Neural progenitor cell (in vitro differentiated cells): ENCODE data around the gene OR5H1. TPM values are rescaled to one million over a fixed set of nuclear protein-coding genes. Genes with fewer than 3 reads are reported as not detected.
"Not testable (repeated sequence)": the region's sequence is repeated elsewhere in the genome, so short reads cannot be mapped to it uniquely, and the experiment has no call there.

Experiments used
- DNase-seq: peaks from one replicate; pipeline ENCODE4 v3.0.0-alpha.2; 2016; ENCODE audit warnings: low spot score
- H2AFZ ChIP-seq: fragments of 200-600 bp; sonication (generic); replicated peaks from 2 replicates; pipeline ENCODE4 v1.6.1; 2016; ENCODE audit warnings: antibody characterized with exemption
- H3F3A ChIP-seq: fragments of 200-600 bp; sonication (generic); 2 replicates; pipeline ENCODE4 v1.6.1; 2016; ENCODE audit warnings: antibody characterized with exemption, low read depth
- H3K27ac ChIP-seq: fragments of 200-600 bp; sonication (generic); 2 replicates; pipeline ENCODE4 v1.5.1; 2016; ENCODE audit warnings: mild to moderate bottlenecking
- H3K27me3 ChIP-seq: fragments of 200-600 bp; sonication (generic); 2 replicates; pipeline ENCODE4 v1.6.1; 2016; ENCODE audit warnings: mild to moderate bottlenecking, moderate library complexity
- H3K36me3 ChIP-seq: fragments of 200-600 bp; sonication (generic); 2 replicates; pipeline ENCODE4 v1.5.1; 2016
- H3K4me1 ChIP-seq: fragments of 200-600 bp; sonication (generic); 2 replicates; pipeline ENCODE4 v1.6.1; 2016; ENCODE audit warnings: mixed run types
- H3K4me2 ChIP-seq: fragments of 200-600 bp; sonication (generic); 2 replicates; pipeline ENCODE4 v1.6.1; 2016
- H3K4me3 ChIP-seq: fragments of 200-600 bp; sonication (generic); 2 replicates; pipeline ENCODE4 v1.5.1; 2016
- H3K79me2 ChIP-seq: fragments of 200-600 bp; sonication (generic); 2 replicates; pipeline ENCODE4 v1.6.1; 2016; ENCODE audit warnings: low read depth
- H3K9ac ChIP-seq: fragments of 200-600 bp; sonication (generic); 2 replicates; pipeline ENCODE4 v1.6.1; 2016
- H3K9me3 ChIP-seq: fragments of 200-600 bp; sonication (generic); 2 replicates; pipeline ENCODE4 v1.5.1; 2016; ENCODE audit warnings: low read depth
- H4K20me1 ChIP-seq: fragments of 200-600 bp; sonication (generic); 2 replicates; pipeline ENCODE4 v1.6.1; 2016; ENCODE audit warnings: low read depth
- H3K27ac Mint-ChIP-seq: 3 replicates; pipeline ENCODE4 v1.8.0; 2021; ENCODE audit warnings: mixed read lengths
- H3K27me3 Mint-ChIP-seq: 2 replicates; pipeline ENCODE4 v1.8.0; 2022; ENCODE audit warnings: low read depth, mild to moderate bottlenecking, inconsistent platforms, moderate library complexity, mixed read lengths; ENCODE audit not compliant: insufficient read depth
- H3K36me3 Mint-ChIP-seq: 3 replicates; pipeline ENCODE4 v1.8.0; 2021; ENCODE audit warnings: mixed read lengths
- H3K4me1 Mint-ChIP-seq: 3 replicates; pipeline ENCODE4 v1.8.0; 2021; ENCODE audit warnings: mixed read lengths
- H3K4me3 Mint-ChIP-seq: 3 replicates; pipeline ENCODE4 v1.8.0; 2021; ENCODE audit warnings: mild to moderate bottlenecking, moderate library complexity, mixed read lengths
- H3K9me3 Mint-ChIP-seq: 3 replicates; pipeline ENCODE4 v1.8.0; 2020; ENCODE audit warnings: mixed read lengths
- EZH2 ChIP-seq: fragments of 200-600 bp; sonication (generic); IDR thresholded peaks from 2 replicates; pipeline ENCODE4 v1.6.1; 2017; ENCODE audit warnings: antibody characterized with exemption, mild to moderate bottlenecking, moderate library complexity
- EZH2phosphoT487 ChIP-seq: fragments of 200-600 bp; sonication (generic); IDR thresholded peaks from 2 replicates; pipeline ENCODE4 v1.6.1; 2017; ENCODE audit warnings: antibody characterized with exemption
- total RNA-seq: library from RNA; depleted of rRNA; stranded (reverse); fragments of >200 nt; gene quantifications from 2 replicates; pipeline ENCODE4 v1.2.3, GENCODE V29; 2015; ENCODE audit warnings: low replicate concordance
- TF ChIP-seq, protein P1 (sequence below): fragments of 200-600 bp; sonication (generic); IDR thresholded peaks from 2 replicates; pipeline ENCODE4 v1.5.1; 2017; ENCODE audit warnings: antibody characterized with exemption, mild to moderate bottlenecking

OR5H1 gene
- total RNA-seq, 1 donor from 2014 or later, result not detected

DNA sequence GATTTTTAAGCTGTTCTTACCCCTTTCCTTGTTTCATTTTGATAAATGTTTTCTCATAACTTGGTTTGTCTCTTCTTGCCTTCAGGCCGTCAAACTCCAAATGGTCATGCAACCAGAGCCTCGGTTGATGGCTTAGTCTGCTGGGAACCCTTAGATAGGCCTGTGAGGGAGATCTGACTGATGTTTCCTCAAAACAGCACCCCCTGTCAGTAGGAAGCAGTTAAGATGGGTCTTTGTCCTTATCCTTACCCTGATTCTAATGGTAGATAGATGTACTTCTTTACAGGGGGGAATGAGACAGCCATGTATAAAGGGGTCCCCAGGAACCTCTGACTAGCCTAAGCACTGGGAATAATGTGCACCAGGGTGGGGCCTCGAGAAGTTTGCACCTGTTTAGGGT lies 16.3 kb upstream of the OR5H1 start:
- no peaks in the 10 kb centered on the region for H3K36me3 Mint-ChIP-seq
- H3K27ac Mint-ChIP-seq, result no peak overlapping the region
- H3K4me3 Mint-ChIP-seq, result no peak overlapping the region

DNA sequence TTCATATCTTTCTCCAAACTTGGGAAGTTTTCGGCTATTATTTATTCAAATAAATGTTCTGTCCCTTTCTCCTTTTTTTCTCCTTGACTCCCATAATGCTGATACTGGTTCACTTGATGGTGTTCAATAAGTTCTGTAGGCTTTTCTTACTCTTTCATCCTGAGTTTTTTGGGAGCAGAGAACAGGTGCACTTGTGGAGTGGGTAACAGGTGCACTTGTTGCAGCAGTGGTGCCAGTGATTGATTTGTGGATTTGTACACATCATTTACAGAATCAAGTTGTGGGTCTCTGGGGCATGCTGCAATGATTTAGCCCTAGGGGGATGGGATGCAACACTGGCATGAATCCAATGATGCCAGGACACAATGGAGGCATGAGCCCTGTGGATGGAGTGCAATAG lies 14.8 kb upstream of the OR5H1 start:
- Histone ChIP-seq H2AFZ (no peak overlapping the region), H3K9ac (no peak overlapping the region), H3K27ac (no peak overlapping the region), H3K79me2 (no peaks in the 10 kb centered on the region), H3F3A (no peaks in the 10 kb centered on the region), H3K4me1 (no peaks in the 10 kb centered on the region), H3K27me3 (no peaks in the 10 kb centered on the region), H4K20me1 (no peaks in the 10 kb centered on the region), H3K4me2 (no peak overlapping the region), H3K36me3 (no peaks in the 10 kb centered on the region), H3K4me3 (no peak overlapping the region), H3K9me3 (no peaks in the 10 kb centered on the region)
- H3K27ac Mint-ChIP-seq, result no peak overlapping the region
- TF ChIP-seq, protein P1, sequence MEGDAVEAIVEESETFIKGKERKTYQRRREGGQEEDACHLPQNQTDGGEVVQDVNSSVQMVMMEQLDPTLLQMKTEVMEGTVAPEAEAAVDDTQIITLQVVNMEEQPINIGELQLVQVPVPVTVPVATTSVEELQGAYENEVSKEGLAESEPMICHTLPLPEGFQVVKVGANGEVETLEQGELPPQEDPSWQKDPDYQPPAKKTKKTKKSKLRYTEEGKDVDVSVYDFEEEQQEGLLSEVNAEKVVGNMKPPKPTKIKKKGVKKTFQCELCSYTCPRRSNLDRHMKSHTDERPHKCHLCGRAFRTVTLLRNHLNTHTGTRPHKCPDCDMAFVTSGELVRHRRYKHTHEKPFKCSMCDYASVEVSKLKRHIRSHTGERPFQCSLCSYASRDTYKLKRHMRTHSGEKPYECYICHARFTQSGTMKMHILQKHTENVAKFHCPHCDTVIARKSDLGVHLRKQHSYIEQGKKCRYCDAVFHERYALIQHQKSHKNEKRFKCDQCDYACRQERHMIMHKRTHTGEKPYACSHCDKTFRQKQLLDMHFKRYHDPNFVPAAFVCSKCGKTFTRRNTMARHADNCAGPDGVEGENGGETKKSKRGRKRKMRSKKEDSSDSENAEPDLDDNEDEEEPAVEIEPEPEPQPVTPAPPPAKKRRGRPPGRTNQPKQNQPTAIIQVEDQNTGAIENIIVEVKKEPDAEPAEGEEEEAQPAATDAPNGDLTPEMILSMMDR, result no peak
- TF ChIP-seq EZH2phosphoT487 (no peak), EZH2 (no peak)
- no peak for DNase-seq
- H3K27me3 Mint-ChIP-seq, result no peaks in the 10 kb centered on the region
- H3K36me3 Mint-ChIP-seq, result no peaks in the 10 kb centered on the region
- no peaks in the 10 kb centered on the region for H3K4me1 Mint-ChIP-seq
- H3K4me3 Mint-ChIP-seq, result no peak overlapping the region
- H3K9me3 Mint-ChIP-seq, result no peaks in the 10 kb centered on the region

More for the DNA sequence above, 16.3 kb upstream of the OR5H1 start:
- no peak for DNase-seq
- Histone ChIP-seq H3K4me3 (no peak overlapping the region), H3K36me3 (no peaks in the 10 kb centered on the region), H3K79me2 (no peaks in the 10 kb centered on the region), H4K20me1 (no peaks in the 10 kb centered on the region), H3K27ac (no peak overlapping the region), H3K4me2 (no peak overlapping the region), H3K4me1 (no peaks in the 10 kb centered on the region), H3F3A (no peaks in the 10 kb centered on the region), H2AFZ (no peak overlapping the region), H3K27me3 (no peaks in the 10 kb centered on the region), H3K9ac (no peak overlapping the region), H3K9me3 (no peaks in the 10 kb centered on the region)
- Mint-ChIP-seq H3K4me1 (peaks cover 12% of the 10 kb centered on the region), H3K9me3 (no peaks in the 10 kb centered on the region), H3K27me3 (no peaks in the 10 kb centered on the region)
- TF ChIP-seq EZH2 (no peak), EZH2phosphoT487 (no peak)
- TF ChIP-seq, protein P1, result no peak

DNA sequence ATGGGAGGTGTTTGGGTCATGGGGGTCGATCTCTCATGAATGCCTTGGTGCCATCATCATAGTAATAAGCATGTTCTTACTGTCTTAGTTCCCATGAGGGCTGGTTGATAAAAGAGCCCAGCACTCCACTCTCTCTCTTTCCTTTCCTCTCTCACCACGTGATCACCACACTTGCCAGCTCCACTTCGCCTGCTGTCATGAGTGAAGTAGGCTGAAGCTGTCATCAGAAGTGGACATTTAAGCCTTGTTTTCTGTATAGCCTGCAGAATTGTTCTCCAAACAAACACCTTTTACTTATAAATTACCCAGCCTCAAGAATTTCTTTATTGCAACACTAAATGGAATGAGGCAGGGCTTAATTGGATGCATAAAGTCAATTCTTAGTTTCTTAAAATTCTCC lies 6.1 kb downstream of the OR5H1 start:
- Histone ChIP-seq H3K4me1 (no peaks in the 10 kb centered on the region), H3K36me3 (no peaks in the 10 kb centered on the region), H3K4me2 (no peak overlapping the region), H3K79me2 (no peaks in the 10 kb centered on the region), H3F3A (no peaks in the 10 kb centered on the region), H4K20me1 (no peaks in the 10 kb centered on the region), H3K27ac (no peak overlapping the region), H3K27me3 (no peaks in the 10 kb centered on the region), H3K9me3 (no peaks in the 10 kb centered on the region), H3K4me3 (no peak overlapping the region), H3K9ac (no peak overlapping the region), H2AFZ (peak overlapping the region; percentile 24)
- Mint-ChIP-seq H3K36me3 (no peaks in the 10 kb centered on the region), H3K4me3 (no peak overlapping the region), H3K27me3 (no peaks in the 10 kb centered on the region), H3K27ac (no peak overlapping the region), H3K9me3 (no peaks in the 10 kb centered on the region), H3K4me1 (peaks cover 3% of the 10 kb centered on the region)
- TF ChIP-seq, protein P1, result no peak
- TF ChIP-seq EZH2, result no peak
- no peak for TF ChIP-seq EZH2phosphoT487
- no peak for DNase-seq

DNA sequence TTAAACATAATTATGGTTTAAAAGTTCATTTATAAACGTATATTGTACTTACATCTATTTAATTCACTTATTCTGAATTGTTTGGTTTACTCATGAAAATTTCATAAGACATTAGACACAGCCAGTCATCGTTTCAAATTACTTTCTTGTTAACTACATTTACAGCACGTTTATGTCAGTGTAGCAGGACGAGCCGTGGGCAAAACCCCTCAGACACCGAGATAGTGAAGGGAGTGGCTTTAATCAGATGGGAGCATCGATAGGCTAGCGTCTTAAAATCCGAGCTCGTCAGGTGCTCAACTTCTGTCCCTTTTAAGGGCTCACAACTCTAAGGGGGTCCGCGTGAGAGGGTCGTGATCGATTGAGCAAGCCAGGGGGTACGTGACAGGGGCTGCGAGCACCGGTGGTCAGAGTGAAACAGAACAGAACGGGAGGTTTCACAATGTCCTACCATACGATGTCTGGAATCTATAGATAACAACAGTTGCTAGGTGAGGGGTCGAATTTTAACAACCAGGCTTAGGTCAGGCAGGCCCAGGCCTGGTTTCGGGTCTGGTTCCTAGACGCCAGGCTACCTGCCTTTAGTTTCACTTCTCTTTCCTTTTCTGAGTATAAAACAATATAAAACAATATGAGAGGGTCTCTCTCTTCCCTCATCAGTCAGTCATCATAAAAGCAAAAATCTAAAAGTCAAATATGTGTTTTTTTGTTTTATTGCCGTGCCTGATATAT lies 7.5 kb downstream of the OR5H1 start:
- DNase-seq, H3K27ac ChIP-seq, H3K9me3 Mint-ChIP-seq, H3F3A ChIP-seq, H3K79me2 ChIP-seq, H3K4me1 Mint-ChIP-seq, H3K36me3 ChIP-seq, H4K20me1 ChIP-seq, H3K36me3 Mint-ChIP-seq, H3K27me3 Mint-ChIP-seq, H3K4me3 ChIP-seq, H3K9me3 ChIP-seq, H3K4me3 Mint-ChIP-seq, H3K4me2 ChIP-seq, H3K27ac Mint-ChIP-seq, H2AFZ ChIP-seq, H3K27me3 ChIP-seq, H3K9ac ChIP-seq, H3K4me1 ChIP-seq: not testable (repeated sequence)
